GM19438 (cell line): ENCODE results near the gene SIAH3.

Experiments used
- ATAC-seq: cut with Tn5 transposase; IDR thresholded peaks from one replicate; pipeline ENCODE4 v1.9.1; 2021; ENCODE audit warnings: low read depth; ENCODE audit not compliant: unreplicated experiment

Gene SIAH3

GRCh38 chr13:45825387-45825650, 26.2 kb downstream of the SIAH3 start:
- ATAC-seq = no peak

- no peak for ATAC-seq
These were observed 28.0 kb downstream of the SIAH3 start for GRCh38 chr13:45823583-45823982.

- ATAC-seq = no peak
These were observed 29.7 kb downstream of the SIAH3 start for GRCh38 chr13:45821811-45822210.

GRCh38 chr13:45820106-45820838, 31.3 kb downstream of the SIAH3 start:
- no peak for ATAC-seq

- ATAC-seq = no peak
These were observed 33.7 kb downstream of the SIAH3 start for GRCh38 chr13:45817833-45818232.

GRCh38 chr13:45816427-45816826, 35.1 kb downstream of the SIAH3 start:
- no peak for ATAC-seq

GRCh38 chr13:45812695-45813372, 38.7 kb downstream of the SIAH3 start:
- ATAC-seq = no peak

- ATAC-seq = no peak
These were observed 39.5 kb downstream of the SIAH3 start for GRCh38 chr13:45811891-45812694.

GRCh38 chr13:45809801-45810394, 41.7 kb downstream of the SIAH3 start:
- no peak for ATAC-seq

- ATAC-seq = no peak
These were observed 42.6 kb downstream of the SIAH3 start for GRCh38 chr13:45808925-45809324.

GRCh38 chr13:45807520-45808099, 43.9 kb downstream of the SIAH3 start:
- ATAC-seq = no peak

- no peak for ATAC-seq
These were observed 51.1 kb downstream of the SIAH3 start for GRCh38 chr13:45800485-45800884.

- no peak for ATAC-seq
These were observed 52.1 kb downstream of the SIAH3 start for GRCh38 chr13:45799451-45799850.

GRCh38 chr13:45798851-45799250, 52.7 kb downstream of the SIAH3 start:
- no peak for ATAC-seq

- ATAC-seq = no peak
These were observed 54.9 kb downstream of the SIAH3 start for GRCh38 chr13:45796426-45797235.

GRCh38 chr13:45792827-45793303, 58.7 kb downstream of the SIAH3 start:
- ATAC-seq = no peak

- no peak for ATAC-seq
These were observed 63.5 kb downstream of the SIAH3 start for GRCh38 chr13:45788011-45788410.

GRCh38 chr13:45787346-45787745, 64.2 kb downstream of the SIAH3 start:
- no peak for ATAC-seq

- ATAC-seq = no peak
These were observed 65.1 kb downstream of the SIAH3 start for GRCh38 chr13:45786293-45786920.
